ENCODE results near the gene CLCN5. TPM values are rescaled to one million over a fixed set of nuclear protein-coding genes. Genes with fewer than 3 reads are reported as not detected.

CLCN5 gene
- total and polyA plus RNA-seq, 4 donors, result 6.9 to 28.9 (median 13.7) TPM

GRCh38 chrX:49892542-49892941 lies 29.9 kb upstream of the CLCN5 start:
- no peak for DNase-seq (ENCODE audit: low read depth in 4 of 6, low spot score in 6 of 6)
- no peaks in the 10 kb centered on the region for H3K36me3 ChIP-seq (ENCODE audit: control insufficient read depth, insufficient read depth, low read length)
- H3K4me3 ChIP-seq (ENCODE audit: low read depth, low read length), result no peak overlapping the region
- H3K27ac ChIP-seq (ENCODE audit: low read depth, low read length), result no peak overlapping the region
- no peaks in the 10 kb centered on the region for H3K4me1 ChIP-seq (ENCODE audit: control insufficient read depth, insufficient read depth, low read length)
- peaks cover 5% of the 10 kb centered on the region for H3K9me3 ChIP-seq (ENCODE audit: control insufficient read depth, insufficient read depth, low read length)
- H3K27me3 ChIP-seq (ENCODE audit: control insufficient read depth, insufficient read depth, low read length), result no peaks in the 10 kb centered on the region
- no CpG with 5 or more reads among the region's 4 CpGs for WGBS (ENCODE audit: insufficient coverage)

GRCh38 chrX:49896951-49897350 lies 25.4 kb upstream of the CLCN5 start:
- no peaks in the 10 kb centered on the region for H3K36me3 ChIP-seq (ENCODE audit: control insufficient read depth, insufficient read depth, low read length)
- no peak overlapping the region for H3K4me3 ChIP-seq (ENCODE audit: low read depth, low read length)
- WGBS (ENCODE audit: insufficient coverage), result no CpG with 5 or more reads among the region's 4 CpGs
- peaks cover 6% of the 10 kb centered on the region for H3K9me3 ChIP-seq (ENCODE audit: control insufficient read depth, insufficient read depth, low read length)
- DNase-seq (ENCODE audit: low read depth in 4 of 6, low spot score in 6 of 6), result no peak
- no peak overlapping the region for H3K27ac ChIP-seq (ENCODE audit: low read depth, low read length)
- no peaks in the 10 kb centered on the region for H3K4me1 ChIP-seq (ENCODE audit: control insufficient read depth, insufficient read depth, low read length)
- peaks cover 3% of the 10 kb centered on the region for H3K27me3 ChIP-seq (ENCODE audit: control insufficient read depth, insufficient read depth, low read length)

GRCh38 chrX:49901048-49901447 lies 21.3 kb upstream of the CLCN5 start:
- Histone ChIP-seq H3K27me3 (ENCODE audit: control insufficient read depth, insufficient read depth, low read length) (peaks cover 3% of the 10 kb centered on the region), H3K4me3 (ENCODE audit: low read depth, low read length) (no peak overlapping the region), H3K27ac (ENCODE audit: low read depth, low read length) (no peak overlapping the region), H3K4me1 (ENCODE audit: control insufficient read depth, insufficient read depth, low read length) (no peaks in the 10 kb centered on the region), H3K9me3 (ENCODE audit: control insufficient read depth, insufficient read depth, low read length) (peaks cover 9% of the 10 kb centered on the region), H3K36me3 (ENCODE audit: control insufficient read depth, insufficient read depth, low read length) (no peaks in the 10 kb centered on the region)
- DNase-seq (ENCODE audit: low read depth in 4 of 6, low spot score in 6 of 6), result no peak

GRCh38 chrX:49910344-49910743 lies 12.1 kb upstream of the CLCN5 start:
- H3K27me3 ChIP-seq (ENCODE audit: control insufficient read depth, insufficient read depth, low read length), result no peaks in the 10 kb centered on the region
- WGBS (ENCODE audit: insufficient coverage), result 33% methylated on average over 3 of the region's 3 CpGs

GRCh38 chrX:49912086-49912485 lies 10.3 kb upstream of the CLCN5 start:
- Histone ChIP-seq H3K27me3 (ENCODE audit: control insufficient read depth, insufficient read depth, low read length) (no peaks in the 10 kb centered on the region), H3K9me3 (ENCODE audit: control insufficient read depth, insufficient read depth, low read length) (no peaks in the 10 kb centered on the region), H3K4me1 (ENCODE audit: control insufficient read depth, insufficient read depth, low read length) (no peaks in the 10 kb centered on the region), H3K36me3 (ENCODE audit: control insufficient read depth, insufficient read depth, low read length) (no peaks in the 10 kb centered on the region), H3K4me3 (ENCODE audit: low read depth, low read length) (no peak overlapping the region), H3K27ac (ENCODE audit: low read depth, low read length) (no peak overlapping the region)
- WGBS (ENCODE audit: insufficient coverage), result 74% methylated on average over 3 of the region's 3 CpGs
- no peak for DNase-seq (ENCODE audit: low read depth in 4 of 6, low spot score in 6 of 6)

More at GRCh38 chrX:49910344-49910743, 12.1 kb upstream of the CLCN5 start:
- Histone ChIP-seq H3K4me1 (ENCODE audit: control insufficient read depth, insufficient read depth, low read length) (no peaks in the 10 kb centered on the region), H3K4me3 (ENCODE audit: low read depth, low read length) (no peak overlapping the region), H3K36me3 (ENCODE audit: control insufficient read depth, insufficient read depth, low read length) (no peaks in the 10 kb centered on the region), H3K27ac (ENCODE audit: low read depth, low read length) (no peak overlapping the region), H3K9me3 (ENCODE audit: control insufficient read depth, insufficient read depth, low read length) (peaks cover 3% of the 10 kb centered on the region)
- peak in 1 of 6 donors; percentile 79 for DNase-seq (ENCODE audit: low read depth in 4 of 6, low spot score in 6 of 6)

- no peak overlapping the region for H3K4me3 ChIP-seq (ENCODE audit: low read depth, low read length)
- DNase-seq (ENCODE audit: low read depth in 4 of 6, low spot score in 6 of 6), result no peak
- no peaks in the 10 kb centered on the region for H3K9me3 ChIP-seq (ENCODE audit: control insufficient read depth, insufficient read depth, low read length)
- no peaks in the 10 kb centered on the region for H3K36me3 ChIP-seq (ENCODE audit: control insufficient read depth, insufficient read depth, low read length)
- H3K4me1 ChIP-seq (ENCODE audit: control insufficient read depth, insufficient read depth, low read length), result no peaks in the 10 kb centered on the region
- no peak overlapping the region for H3K27ac ChIP-seq (ENCODE audit: low read depth, low read length)
- WGBS (ENCODE audit: insufficient coverage), result 68% methylated on average over 3 of the region's 3 CpGs
- H3K27me3 ChIP-seq (ENCODE audit: control insufficient read depth, insufficient read depth, low read length), result no peaks in the 10 kb centered on the region
Measured at GRCh38 chrX:49912861-49913260, 9.5 kb upstream of the CLCN5 start.

- peak in 2 of 6 donors; percentile 66 to 70 for DNase-seq (ENCODE audit: low read depth in 4 of 6, low spot score in 6 of 6)
- no peaks in the 10 kb centered on the region for H3K9me3 ChIP-seq (ENCODE audit: control insufficient read depth, insufficient read depth, low read length)
- H3K27ac ChIP-seq (ENCODE audit: low read depth, low read length), result no peak overlapping the region
- no peaks in the 10 kb centered on the region for H3K4me1 ChIP-seq (ENCODE audit: control insufficient read depth, insufficient read depth, low read length)
- WGBS (ENCODE audit: insufficient coverage), result 36% methylated on average over 3 of the region's 8 CpGs
- no peaks in the 10 kb centered on the region for H3K27me3 ChIP-seq (ENCODE audit: control insufficient read depth, insufficient read depth, low read length)
- H3K36me3 ChIP-seq (ENCODE audit: control insufficient read depth, insufficient read depth, low read length), result no peaks in the 10 kb centered on the region
- H3K4me3 ChIP-seq (ENCODE audit: low read depth, low read length), result no peak overlapping the region
Measured at GRCh38 chrX:49915361-49916222, 6.8 kb upstream of the CLCN5 start.

- no peaks in the 10 kb centered on the region for H3K27me3 ChIP-seq (ENCODE audit: control insufficient read depth, insufficient read depth, low read length)
- no peak overlapping the region for H3K27ac ChIP-seq (ENCODE audit: low read depth, low read length)
- no peak overlapping the region for H3K4me3 ChIP-seq (ENCODE audit: low read depth, low read length)
- peak in 2 of 6 donors; percentile 63 to 74 for DNase-seq (ENCODE audit: low read depth in 4 of 6, low spot score in 6 of 6)
- no peaks in the 10 kb centered on the region for H3K9me3 ChIP-seq (ENCODE audit: control insufficient read depth, insufficient read depth, low read length)
- H3K36me3 ChIP-seq (ENCODE audit: control insufficient read depth, insufficient read depth, low read length), result no peaks in the 10 kb centered on the region
- WGBS (ENCODE audit: insufficient coverage), result 59% methylated on average over 3 of the region's 8 CpGs
- H3K4me1 ChIP-seq (ENCODE audit: control insufficient read depth, insufficient read depth, low read length), result peaks cover 4% of the 10 kb centered on the region
Measured at GRCh38 chrX:49919617-49920016, 2.8 kb upstream of the CLCN5 start.

- DNase-seq (ENCODE audit: low read depth in 4 of 6, low spot score in 6 of 6), result no peak
- H3K4me1 ChIP-seq (ENCODE audit: control insufficient read depth, insufficient read depth, low read length), result peaks cover 4% of the 10 kb centered on the region
- H3K9me3 ChIP-seq (ENCODE audit: control insufficient read depth, insufficient read depth, low read length), result no peaks in the 10 kb centered on the region
- no peaks in the 10 kb centered on the region for H3K27me3 ChIP-seq (ENCODE audit: control insufficient read depth, insufficient read depth, low read length)
- H3K4me3 ChIP-seq (ENCODE audit: low read depth, low read length), result no peak overlapping the region
- 90% methylated on average over 2 of the region's 2 CpGs for WGBS (ENCODE audit: insufficient coverage)
- H3K27ac ChIP-seq (ENCODE audit: low read depth, low read length), result no peak overlapping the region
- H3K36me3 ChIP-seq (ENCODE audit: control insufficient read depth, insufficient read depth, low read length), result no peaks in the 10 kb centered on the region
Measured at GRCh38 chrX:49921109-49921508, 1.3 kb upstream of the CLCN5 start.

GRCh38 chrX:49925176-49925575 lies 2.8 kb downstream of the CLCN5 start:
- no peak for DNase-seq (ENCODE audit: low read depth in 4 of 6, low spot score in 6 of 6)
- Histone ChIP-seq H3K27ac (ENCODE audit: low read depth, low read length) (no peak overlapping the region), H3K36me3 (ENCODE audit: control insufficient read depth, insufficient read depth, low read length) (no peaks in the 10 kb centered on the region), H3K4me1 (ENCODE audit: control insufficient read depth, insufficient read depth, low read length) (peaks cover 4% of the 10 kb centered on the region), H3K9me3 (ENCODE audit: control insufficient read depth, insufficient read depth, low read length) (no peaks in the 10 kb centered on the region), H3K4me3 (ENCODE audit: low read depth, low read length) (no peak overlapping the region), H3K27me3 (ENCODE audit: control insufficient read depth, insufficient read depth, low read length) (no peaks in the 10 kb centered on the region)
- no CpG with 5 or more reads among the region's 2 CpGs for WGBS (ENCODE audit: insufficient coverage)

Data from spinal cord (tissue), 10 donors.